ENCODE measurements around the gene ADORA3. TPM values are rescaled to one million over a fixed set of nuclear protein-coding genes. Genes with fewer than 3 reads are reported as not detected.

Gene ADORA3
- total RNA-seq, 1 donor from 2014 or later, result not detected

DNA sequence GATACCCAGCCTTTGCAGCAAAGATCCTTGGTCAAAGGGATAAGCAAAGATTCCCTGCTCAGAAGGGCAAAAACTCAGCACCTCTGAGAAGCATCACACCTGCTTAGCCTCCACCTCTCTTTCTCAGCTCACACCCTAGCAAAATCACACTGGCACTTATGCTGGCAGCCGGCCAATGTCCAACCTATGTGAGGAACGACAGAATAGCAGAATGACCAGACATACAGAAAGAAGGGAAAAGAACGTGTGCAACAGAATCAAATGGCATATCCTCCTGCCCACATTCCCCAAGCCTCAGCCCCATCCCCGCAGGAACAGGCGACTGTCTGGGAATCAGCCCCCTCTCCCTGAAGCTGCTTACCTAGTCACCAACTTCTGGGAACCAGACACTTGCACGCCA, 664 bp upstream of the ADORA3 start:
- FAIRE-seq, result no peak
- H3K4me1 ChIP-seq (ENCODE audit: insufficient read depth, low read length), result peaks cover 11% of the 10 kb centered on the region
- H3K4me1 Mint-ChIP-seq (ENCODE audit: low read depth, unreplicated experiment), result no peaks in the 10 kb centered on the region
- no peaks in the 10 kb centered on the region for H3K79me2 ChIP-seq (ENCODE audit: insufficient read depth, low read length)
- no peaks in the 10 kb centered on the region for H3K36me3 ChIP-seq (ENCODE audit: insufficient read depth, low read length)
- TF ChIP-seq EZH2 (IDR thresholded peaks at IDR 0.05; ENCODE audit: insufficient read depth, low read length) (no peak), CTCF (IDR thresholded peaks at IDR 0.05; ENCODE audit: insufficient read depth, low read depth, low read length) (no peak)
- H3K27ac Mint-ChIP-seq (ENCODE audit: unreplicated experiment), result no peak overlapping the region
- H2AFZ ChIP-seq (ENCODE audit: low read depth, low read length), result no peak overlapping the region
- peaks cover 19% of the 10 kb centered on the region for H3K27me3 Mint-ChIP-seq (ENCODE audit: low read depth, unreplicated experiment)
- no peaks in the 10 kb centered on the region for H4K20me1 ChIP-seq (ENCODE audit: insufficient read depth, low read length)
- H3K9me3 Mint-ChIP-seq (ENCODE audit: unreplicated experiment), result peaks cover 2% of the 10 kb centered on the region
- DNase-seq (ENCODE audit: low read depth), result no peak
- no peak overlapping the region for H3K4me2 ChIP-seq (ENCODE audit: low read length)
- H3K9me3 ChIP-seq (ENCODE audit: insufficient read depth, low read depth, low read length), result no peaks in the 10 kb centered on the region
- H3K27me3 ChIP-seq (ENCODE audit: insufficient read depth, low read length), result peaks cover 5% of the 10 kb centered on the region
- H3K4me3 Mint-ChIP-seq (ENCODE audit: unreplicated experiment), result no peak overlapping the region
- H3K36me3 Mint-ChIP-seq (ENCODE audit: low read depth, unreplicated experiment), result no peaks in the 10 kb centered on the region
- H3K27ac ChIP-seq (ENCODE audit: low read depth, low read length), result no peak overlapping the region
- no peak overlapping the region for H3K9ac ChIP-seq (ENCODE audit: low read length)
- no peak overlapping the region for H3K4me3 ChIP-seq (ENCODE audit: insufficient read depth, low read depth, low read length)

GRCh38 chr1:111501645-111502044, 1.8 kb downstream of the ADORA3 start:
- Mint-ChIP-seq H3K27me3 (ENCODE audit: low read depth, unreplicated experiment) (peaks cover 19% of the 10 kb centered on the region), H3K4me1 (ENCODE audit: low read depth, unreplicated experiment) (no peaks in the 10 kb centered on the region), H3K27ac (ENCODE audit: unreplicated experiment) (no peak overlapping the region), H3K4me3 (ENCODE audit: unreplicated experiment) (no peak overlapping the region), H3K36me3 (ENCODE audit: low read depth, unreplicated experiment) (no peaks in the 10 kb centered on the region), H3K9me3 (ENCODE audit: unreplicated experiment) (peaks cover 2% of the 10 kb centered on the region)
- no peaks in the 10 kb centered on the region for H4K20me1 ChIP-seq (ENCODE audit: insufficient read depth, low read length)
- H2AFZ ChIP-seq (ENCODE audit: low read depth, low read length), result no peak overlapping the region
- H3K4me2 ChIP-seq (ENCODE audit: low read length), result no peak overlapping the region
- H3K4me3 ChIP-seq (ENCODE audit: insufficient read depth, low read depth, low read length), result no peak overlapping the region
- DNase-seq (ENCODE audit: low read depth) (no peak), FAIRE-seq (no peak)
- no peak for TF ChIP-seq EZH2 (IDR thresholded peaks at IDR 0.05; ENCODE audit: insufficient read depth, low read length)
- TF ChIP-seq CTCF (IDR thresholded peaks at IDR 0.05; ENCODE audit: insufficient read depth, low read depth, low read length), result no peak
- no peak overlapping the region for H3K9ac ChIP-seq (ENCODE audit: low read length)
- H3K9me3 ChIP-seq (ENCODE audit: insufficient read depth, low read depth, low read length), result no peaks in the 10 kb centered on the region
- H3K27ac ChIP-seq (ENCODE audit: low read depth, low read length), result no peak overlapping the region
- H3K36me3 ChIP-seq (ENCODE audit: insufficient read depth, low read length), result no peaks in the 10 kb centered on the region
- H3K4me1 ChIP-seq (ENCODE audit: insufficient read depth, low read length), result no peaks in the 10 kb centered on the region
- no peaks in the 10 kb centered on the region for H3K79me2 ChIP-seq (ENCODE audit: insufficient read depth, low read length)
- H3K27me3 ChIP-seq (ENCODE audit: insufficient read depth, low read length), result peaks cover 5% of the 10 kb centered on the region

DNA sequence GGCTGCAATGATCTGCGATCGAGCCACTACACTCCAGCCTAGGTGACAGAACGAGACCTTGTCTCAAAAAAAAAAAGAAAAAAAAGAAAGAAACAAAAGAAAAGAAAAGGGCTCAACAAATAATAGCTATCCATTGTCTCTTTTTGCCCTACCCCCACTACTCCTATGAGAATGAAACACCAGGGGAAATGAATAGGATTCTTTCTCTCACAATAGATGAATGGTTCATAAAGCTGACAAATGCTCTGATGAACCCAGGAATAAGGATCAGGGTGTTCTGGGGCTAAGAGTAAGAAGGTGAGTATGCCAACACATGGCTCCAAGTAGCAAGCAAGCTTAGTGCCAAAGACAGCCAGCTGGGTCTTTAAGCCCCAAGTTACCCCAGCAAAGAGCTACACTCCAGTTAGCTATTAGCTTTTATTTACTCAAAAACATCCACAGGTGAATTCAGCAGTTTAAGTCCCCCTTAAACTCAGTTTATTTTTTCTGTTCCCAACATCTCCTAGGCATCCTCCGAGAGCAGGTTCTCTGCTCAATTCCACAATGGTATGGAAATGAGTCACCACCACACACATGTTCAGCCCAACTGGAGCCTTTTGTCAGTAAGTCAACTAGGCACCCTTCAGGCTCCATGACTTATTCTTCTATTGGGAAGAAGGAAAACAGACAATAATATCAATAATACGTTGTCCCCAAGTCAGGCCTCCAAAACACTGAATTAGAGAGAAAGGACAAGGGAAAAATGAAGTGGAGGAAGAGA, 4.2 kb downstream of the ADORA3 start:
- H3K9me3 ChIP-seq (ENCODE audit: insufficient read depth, low read depth, low read length), result no peaks in the 10 kb centered on the region
- no peak overlapping the region for H2AFZ ChIP-seq (ENCODE audit: low read depth, low read length)
- no peak overlapping the region for H3K4me3 ChIP-seq (ENCODE audit: insufficient read depth, low read depth, low read length)
- no peaks in the 10 kb centered on the region for H3K36me3 ChIP-seq (ENCODE audit: insufficient read depth, low read length)
- TF ChIP-seq EZH2 (IDR thresholded peaks at IDR 0.05; ENCODE audit: insufficient read depth, low read length) (no peak), CTCF (IDR thresholded peaks at IDR 0.05; ENCODE audit: insufficient read depth, low read depth, low read length) (no peak)
- H3K27ac ChIP-seq (ENCODE audit: low read depth, low read length), result no peak overlapping the region
- DNase-seq (ENCODE audit: low read depth) (no peak), FAIRE-seq (no peak)
- H3K36me3 Mint-ChIP-seq (ENCODE audit: low read depth, unreplicated experiment), result no peaks in the 10 kb centered on the region
- H3K4me2 ChIP-seq (ENCODE audit: low read length), result no peak overlapping the region
- H3K27me3 ChIP-seq (ENCODE audit: insufficient read depth, low read length), result peaks cover 5% of the 10 kb centered on the region
- no peaks in the 10 kb centered on the region for H3K4me1 Mint-ChIP-seq (ENCODE audit: low read depth, unreplicated experiment)
- no peak overlapping the region for H3K9ac ChIP-seq (ENCODE audit: low read length)
- H4K20me1 ChIP-seq (ENCODE audit: insufficient read depth, low read length), result no peaks in the 10 kb centered on the region
- no peak overlapping the region for H3K4me3 Mint-ChIP-seq (ENCODE audit: unreplicated experiment)
- no peaks in the 10 kb centered on the region for H3K79me2 ChIP-seq (ENCODE audit: insufficient read depth, low read length)
- no peaks in the 10 kb centered on the region for H3K4me1 ChIP-seq (ENCODE audit: insufficient read depth, low read length)
- H3K27ac Mint-ChIP-seq (ENCODE audit: unreplicated experiment), result no peak overlapping the region
- H3K27me3 Mint-ChIP-seq (ENCODE audit: low read depth, unreplicated experiment), result peaks cover 16% of the 10 kb centered on the region
- peaks cover 2% of the 10 kb centered on the region for H3K9me3 Mint-ChIP-seq (ENCODE audit: unreplicated experiment)

All from astrocyte (in vitro differentiated cells and primary cell).